ENCODE results near the gene LIN7C.
"Not testable (repeated sequence)": the region's sequence is repeated elsewhere in the genome, so short reads cannot be mapped to it uniquely, and the experiment has no call there.

The LIN7C gene, protein sequence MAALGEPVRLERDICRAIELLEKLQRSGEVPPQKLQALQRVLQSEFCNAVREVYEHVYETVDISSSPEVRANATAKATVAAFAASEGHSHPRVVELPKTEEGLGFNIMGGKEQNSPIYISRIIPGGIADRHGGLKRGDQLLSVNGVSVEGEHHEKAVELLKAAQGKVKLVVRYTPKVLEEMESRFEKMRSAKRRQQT

DNA sequence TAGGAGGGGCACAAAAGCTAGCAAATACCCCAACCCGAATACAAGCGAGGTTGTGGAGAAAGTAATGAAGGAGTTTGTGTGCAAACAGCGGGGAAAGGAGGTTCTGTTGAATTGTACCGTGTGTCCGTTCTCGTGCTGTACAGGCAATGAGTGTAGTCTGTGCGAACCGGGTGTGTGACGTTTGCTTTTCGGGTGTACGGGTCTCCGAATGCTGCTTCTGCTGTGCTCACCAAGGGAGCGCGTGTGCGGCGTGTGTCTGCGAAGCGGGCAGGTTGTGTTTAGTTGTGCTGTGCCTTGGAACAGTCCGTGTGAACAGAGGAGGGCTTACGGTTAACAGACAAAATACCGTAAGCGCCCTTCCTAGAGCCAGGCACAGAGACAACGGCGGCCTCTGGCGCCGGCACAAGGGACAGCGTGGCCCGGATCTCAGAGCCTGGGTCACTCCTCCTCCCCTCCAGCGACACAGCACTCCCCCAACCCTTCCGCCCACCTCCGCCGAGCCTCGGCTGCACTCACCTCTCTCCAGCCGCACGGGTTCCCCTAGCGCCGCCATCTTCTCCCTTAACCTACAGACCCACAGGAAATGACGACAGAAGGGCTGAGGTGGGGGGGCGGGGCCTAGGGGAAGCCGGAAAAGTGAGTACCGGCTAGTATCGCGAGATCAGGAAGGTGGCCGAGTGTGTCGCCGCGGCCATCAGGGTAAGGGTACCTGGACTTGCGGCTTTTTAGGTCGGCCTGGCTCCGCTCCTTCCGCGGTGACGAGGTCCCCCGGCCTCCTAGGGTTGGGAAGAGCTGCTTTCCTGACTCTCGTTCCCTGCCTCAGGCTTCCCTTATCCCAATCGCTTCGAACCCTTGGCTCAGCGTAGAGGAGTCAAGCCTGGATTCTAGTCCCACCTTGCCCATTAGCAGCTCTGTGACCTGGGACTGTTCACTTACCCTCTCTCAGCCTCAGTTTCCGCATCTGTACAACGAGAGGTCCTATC, at the start of gene LIN7C:
Gene LIN7C (minus strand): TSS at position 570 of the 983 bp plus-strand sequence. CDS start 17 bp downstream, at position 553.
- DNase-seq (ENCODE audit: low spot score): peak; percentile 94

DNA sequence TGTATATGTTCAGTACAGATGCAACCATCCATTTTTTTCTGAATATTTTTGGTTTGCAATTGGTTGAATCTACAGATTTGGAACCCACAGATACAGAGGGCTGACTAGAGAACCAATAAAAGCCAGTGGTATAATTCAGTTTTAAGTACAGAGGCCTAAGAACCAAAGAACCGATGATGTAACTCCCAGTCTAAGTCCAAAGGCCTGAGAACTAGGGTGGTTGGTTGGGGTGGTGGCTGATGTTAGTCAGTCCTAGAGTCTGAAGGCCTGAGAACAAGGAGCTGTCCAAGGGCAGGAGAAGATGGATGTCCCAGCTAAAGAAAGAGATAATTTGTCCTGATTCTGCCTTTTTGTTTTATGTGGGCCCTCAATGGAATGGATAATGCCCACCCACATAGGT, 48.7 kb upstream of the LIN7C start:
- no peak for DNase-seq (ENCODE audit: low spot score)

DNA sequence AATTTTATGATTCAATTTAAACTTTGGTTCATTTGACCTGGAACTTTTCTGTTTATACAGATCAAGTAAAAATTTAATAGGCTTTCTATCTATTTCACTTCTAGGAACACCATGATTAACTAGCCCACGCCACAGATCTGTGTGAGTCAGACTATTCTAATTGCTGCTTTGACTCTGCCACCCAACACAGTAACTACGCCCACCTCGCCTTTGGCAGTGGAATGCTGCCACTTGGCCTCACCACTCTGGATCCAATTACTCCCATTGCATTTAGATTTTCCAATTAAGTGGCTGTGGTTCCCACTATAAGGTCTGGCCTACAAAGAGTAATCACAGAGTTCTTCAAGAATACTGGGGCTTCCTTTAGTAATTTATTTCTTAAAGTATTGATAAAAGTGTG, 46.6 kb upstream of the LIN7C start:
- no peak for DNase-seq (ENCODE audit: low spot score)

DNA sequence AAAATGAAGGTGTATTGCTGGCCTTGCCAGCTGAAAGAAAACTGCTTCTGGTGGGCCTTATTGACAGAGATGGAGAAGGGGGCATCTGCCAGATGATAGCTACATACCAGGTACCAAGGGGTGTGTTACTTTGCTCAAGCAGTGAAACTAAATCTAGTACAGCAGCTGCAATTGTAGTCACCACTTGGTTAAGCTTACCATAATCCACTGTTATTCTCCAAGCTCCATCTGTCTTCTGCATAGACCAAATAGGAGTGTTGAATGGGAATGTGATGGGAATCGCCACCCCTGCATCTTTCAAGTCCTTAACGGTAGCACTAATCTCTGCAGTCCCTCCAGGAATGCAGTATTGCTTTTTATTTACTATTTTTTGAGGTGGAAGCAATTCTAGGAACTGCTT, 45.8 kb upstream of the LIN7C start:
- DNase-seq (ENCODE audit: low spot score): no peak

DNA sequence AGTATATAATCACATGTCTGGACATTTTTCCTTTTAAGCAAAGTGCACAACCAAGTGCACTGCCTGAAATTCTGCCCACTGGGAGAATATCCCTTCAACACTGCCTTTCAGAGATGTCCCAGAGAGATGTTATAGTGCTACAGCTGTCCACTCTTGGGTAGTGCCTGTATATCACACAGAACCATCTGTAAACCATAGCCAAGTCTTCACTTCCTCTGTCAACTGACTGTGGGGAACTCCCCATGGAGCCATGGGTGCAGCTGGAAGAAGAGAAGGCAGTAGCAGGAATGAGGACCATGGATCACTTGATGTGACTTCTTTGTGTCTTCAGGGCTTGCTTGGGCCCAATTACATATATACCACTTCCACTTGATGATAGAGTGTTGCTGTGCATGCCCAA, 44.6 kb upstream of the LIN7C start:
- DNase-seq (ENCODE audit: low spot score): no peak

DNA sequence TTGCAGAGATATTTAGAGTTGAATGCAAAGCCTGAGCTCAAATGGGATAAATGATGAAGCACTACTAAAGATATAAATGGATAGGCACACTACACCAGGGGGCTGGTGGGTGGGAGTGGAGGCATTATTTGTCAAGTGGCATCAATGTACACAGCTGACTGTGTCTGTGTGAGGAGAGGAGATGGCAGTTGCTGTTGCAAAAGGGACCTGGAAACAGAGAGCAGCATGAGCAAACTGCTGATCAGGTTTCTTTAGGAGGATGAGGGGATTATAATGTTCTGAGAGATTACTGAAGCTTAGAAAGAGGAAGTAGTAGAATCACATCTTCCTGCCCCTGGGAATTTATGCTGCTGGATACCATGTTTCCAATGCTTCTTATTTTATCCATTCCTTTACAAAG, 39.4 kb upstream of the LIN7C start:
- peak; percentile 31 for DNase-seq (ENCODE audit: low spot score)

DNA sequence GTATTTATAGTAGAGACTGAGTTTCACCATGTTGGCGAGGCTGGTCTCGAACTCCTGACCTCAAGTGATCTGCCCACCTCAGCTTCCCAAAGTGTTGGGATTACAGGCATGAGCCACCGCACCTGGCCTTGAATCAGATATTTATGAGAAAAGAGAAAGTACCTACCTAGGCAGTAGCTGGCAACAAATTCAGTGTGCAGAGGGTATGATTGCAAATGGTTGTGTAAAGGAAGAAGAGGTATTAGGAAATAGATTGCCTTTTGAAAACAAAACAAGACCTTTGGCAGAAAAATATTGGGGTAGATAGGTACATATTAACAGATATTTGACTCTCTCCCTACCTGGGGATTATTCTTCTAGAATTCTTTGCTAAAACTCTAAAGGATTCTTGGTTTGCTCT, 38.5 kb upstream of the LIN7C start:
- no peak for DNase-seq (ENCODE audit: low spot score)

DNA sequence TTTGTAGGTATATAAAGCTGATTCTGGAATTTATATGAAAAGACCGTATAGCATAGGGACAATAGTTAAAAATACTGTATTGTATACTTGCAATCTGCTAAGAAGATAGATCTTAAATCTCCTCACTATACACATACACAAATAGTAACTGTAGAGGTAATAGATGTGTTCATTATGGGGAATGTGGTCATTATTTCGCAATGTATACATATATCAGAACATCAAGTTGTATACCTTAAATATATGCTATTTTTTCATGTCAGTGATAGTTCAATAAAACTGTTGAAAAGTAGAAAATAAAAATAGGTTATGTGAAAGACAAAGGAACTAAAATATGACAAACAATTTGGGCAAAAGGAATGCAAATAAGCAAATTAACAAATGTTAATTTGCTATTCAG, 35.2 kb upstream of the LIN7C start:
- DNase-seq (ENCODE audit: low spot score): no peak

DNA sequence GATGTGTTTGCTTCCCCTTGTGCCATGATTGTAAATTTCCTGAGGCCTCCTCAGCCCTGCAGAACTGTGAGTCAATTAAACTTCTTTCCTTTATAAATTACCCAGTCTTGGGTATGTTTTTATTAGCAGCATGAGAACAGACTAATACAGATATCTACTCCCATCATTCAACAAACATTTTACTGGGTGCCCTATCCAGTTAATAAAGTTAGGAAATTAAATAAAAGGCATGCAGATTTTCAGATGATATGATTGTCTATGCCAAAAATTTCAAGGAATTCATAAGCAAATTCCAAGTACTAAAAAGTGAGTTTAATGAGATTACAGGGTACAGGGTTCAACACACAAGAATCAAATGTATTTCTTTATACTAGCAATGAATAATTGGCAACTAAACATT, 33.5 kb upstream of the LIN7C start:
- DNase-seq (ENCODE audit: low spot score): no peak

DNA sequence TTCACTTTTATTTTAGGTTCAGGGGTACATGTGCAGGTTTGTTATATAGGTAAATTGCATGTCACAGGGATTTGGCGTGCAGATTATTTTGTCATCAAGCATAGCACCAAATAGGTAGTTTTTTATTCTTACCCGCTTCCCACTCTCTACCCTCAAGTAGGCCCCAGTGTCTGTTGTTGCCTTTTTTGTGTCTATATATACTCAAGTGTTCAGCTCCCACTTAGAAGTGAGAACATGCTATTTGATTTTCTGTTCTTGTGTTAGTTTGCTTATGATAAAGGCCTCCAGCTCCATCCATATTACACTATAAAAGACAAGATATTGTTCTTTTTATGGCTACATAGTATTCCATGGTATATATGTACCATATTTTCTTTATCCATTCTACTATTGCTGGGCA, 28.5 kb upstream of the LIN7C start:
- DNase-seq (ENCODE audit: low spot score): no peak

DNA sequence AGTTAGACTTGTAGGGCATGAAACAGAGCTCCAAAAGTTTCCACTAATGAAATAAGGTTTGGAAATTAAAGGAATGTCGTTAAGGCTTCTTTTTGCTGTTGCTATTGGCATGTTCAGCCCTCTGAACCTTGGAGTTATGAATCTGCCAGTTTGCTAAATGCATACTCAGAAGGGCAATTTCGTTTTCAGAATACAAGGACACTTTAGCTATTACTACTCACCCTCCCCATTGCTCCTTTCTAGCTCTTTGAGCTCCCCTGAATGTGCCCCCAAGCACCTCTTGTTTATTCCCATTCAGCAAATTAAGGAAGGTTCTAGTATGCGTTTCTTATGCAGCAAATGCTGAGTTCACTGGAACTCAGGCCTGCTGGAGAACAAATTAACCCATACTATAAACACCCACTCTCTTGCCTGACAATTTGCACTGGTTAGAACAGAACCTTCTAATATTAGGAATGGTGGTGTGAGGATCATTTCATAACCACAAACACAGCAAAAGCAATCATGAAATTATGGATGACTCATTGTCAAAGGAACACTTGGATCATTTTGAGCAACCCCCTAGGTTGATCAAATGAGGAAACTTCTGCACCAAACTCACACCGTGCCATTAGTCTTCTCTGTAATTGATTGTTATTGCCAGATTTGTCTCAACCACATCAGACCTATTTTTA, 26.2 kb upstream of the LIN7C start:
- no peak for DNase-seq (ENCODE audit: low spot score)

DNA sequence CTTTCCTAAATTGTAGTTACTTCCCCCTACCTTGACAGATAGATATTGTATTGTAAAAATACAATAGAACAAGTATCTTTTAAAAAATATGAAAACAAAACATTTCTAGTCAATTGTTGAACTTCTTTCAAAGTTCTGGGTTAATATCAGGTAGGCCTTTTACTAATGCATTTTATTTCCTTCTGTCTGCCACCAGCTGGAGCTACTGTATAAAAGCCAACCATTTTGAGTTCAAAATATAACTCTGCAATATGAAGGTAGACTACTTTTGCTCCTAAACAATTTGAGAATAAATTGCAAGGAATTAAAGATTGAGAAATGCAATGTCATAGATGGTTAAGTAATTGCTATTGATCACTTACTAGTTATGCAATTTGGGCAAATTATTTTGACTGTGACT, 22.1 kb upstream of the LIN7C start:
- DNase-seq (ENCODE audit: low spot score): no peak

DNA sequence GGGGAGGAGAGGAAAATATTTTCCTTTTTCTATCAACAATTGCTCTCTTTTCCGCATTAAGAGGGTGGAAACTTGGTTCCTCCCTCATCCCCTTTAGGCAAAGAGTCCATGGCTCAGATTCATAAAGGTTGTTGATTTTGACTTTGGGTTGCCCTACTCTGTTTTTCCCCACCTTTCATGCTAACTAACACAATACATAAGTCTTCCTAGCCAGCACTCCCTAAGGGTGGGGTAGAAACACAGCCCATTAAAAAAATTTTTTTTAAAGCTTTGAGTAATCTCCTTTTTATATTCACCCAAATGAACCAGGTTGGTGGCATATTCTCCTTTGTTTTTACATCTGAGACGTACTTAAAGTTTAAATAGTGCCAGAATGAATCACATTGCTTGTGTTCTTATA, 20.0 kb upstream of the LIN7C start:
- DNase-seq (ENCODE audit: low spot score): no peak

DNA sequence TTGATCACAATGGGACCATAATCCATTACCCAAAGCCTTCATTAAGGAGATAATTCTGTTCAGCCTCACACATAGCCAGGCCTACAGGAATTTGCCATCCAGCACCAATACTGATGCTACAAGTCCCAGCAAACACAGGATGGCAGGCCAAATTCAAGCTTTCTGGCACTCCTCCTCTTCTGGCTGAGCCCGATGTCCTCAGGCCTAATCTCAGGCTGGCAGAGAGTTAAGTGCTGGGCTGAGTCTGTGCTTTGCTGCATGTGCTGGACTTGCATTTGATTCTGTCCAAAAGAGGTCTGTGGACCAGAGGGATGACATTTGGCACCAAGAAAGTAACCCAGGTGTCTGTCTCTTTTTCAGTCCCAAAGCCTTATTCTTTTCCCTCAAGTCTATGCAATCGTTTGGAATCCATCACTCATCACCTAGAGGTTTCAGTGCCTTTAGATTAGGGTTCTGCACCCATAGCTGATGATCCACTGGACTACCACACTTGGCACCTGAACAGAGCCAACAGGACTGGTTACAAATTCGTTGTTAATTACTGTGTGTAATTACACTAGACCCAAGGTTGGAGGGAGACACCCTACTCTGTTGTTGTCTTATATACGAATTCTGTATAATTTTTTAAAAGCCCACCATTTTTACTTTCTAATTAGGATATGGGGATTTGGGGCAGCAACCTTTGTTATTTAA, 19.4 kb upstream of the LIN7C start:
- DNase-seq (ENCODE audit: low spot score): no peak

DNA sequence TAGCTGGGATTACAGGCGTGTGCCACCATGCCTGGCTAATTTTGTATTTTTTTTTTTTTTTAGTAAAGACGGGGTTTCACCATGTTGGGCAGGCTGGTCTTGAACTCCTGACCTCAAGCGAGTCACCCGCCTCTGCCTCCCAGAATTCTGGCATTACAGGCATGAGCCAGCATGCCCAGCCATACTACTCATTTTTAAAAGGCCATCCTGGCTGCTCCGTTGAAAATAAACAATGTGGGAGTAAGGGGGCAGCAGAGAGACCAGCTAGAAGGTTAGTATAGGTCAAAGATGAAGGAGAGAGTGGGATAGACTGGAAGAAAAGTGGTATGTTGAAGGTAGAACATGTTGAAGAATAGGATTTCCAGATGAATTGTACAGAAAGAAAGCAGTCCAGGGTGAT, 17.6 kb upstream of the LIN7C start:
- DNase-seq (ENCODE audit: low spot score): no peak

DNA sequence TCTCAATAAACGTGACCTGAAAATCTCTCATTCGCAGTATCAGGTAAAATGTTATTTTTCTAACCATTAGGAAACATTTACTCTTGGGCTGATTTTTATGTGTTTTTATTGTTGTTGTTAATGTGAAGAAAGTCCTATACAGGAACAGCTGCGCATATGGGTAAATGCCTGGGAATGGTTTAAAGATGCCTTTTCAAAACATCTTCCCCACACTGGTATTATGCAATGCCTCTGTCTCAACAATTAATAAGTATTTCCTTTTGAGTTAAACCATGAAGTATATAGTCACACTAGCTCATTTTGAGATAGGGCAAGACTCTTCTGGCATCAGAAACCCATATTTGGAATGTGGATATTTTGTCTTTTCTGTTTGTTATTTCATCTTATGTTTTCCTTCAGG, 13.7 kb upstream of the LIN7C start:
- DNase-seq (ENCODE audit: low spot score): no peak

DNA sequence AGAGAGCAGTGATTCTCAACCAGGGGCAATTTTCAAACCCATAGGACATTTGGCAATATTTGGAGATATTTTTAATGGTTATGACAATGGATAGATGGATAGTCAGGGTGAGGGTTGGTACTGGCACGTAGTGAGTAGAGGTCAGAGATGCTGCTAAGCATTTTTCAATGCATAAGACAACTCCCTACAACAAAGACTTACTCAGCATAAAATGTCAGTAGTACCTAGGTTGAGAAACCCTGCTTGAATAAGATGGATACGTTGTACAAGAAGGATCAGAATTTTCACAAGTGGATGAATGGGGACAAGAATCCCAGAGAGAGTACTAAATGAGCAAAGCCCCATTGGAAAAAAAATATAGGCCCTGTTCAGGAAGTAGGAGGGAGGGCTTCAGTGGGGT, 11.9 kb upstream of the LIN7C start:
- DNase-seq (ENCODE audit: low spot score): no peak

DNA sequence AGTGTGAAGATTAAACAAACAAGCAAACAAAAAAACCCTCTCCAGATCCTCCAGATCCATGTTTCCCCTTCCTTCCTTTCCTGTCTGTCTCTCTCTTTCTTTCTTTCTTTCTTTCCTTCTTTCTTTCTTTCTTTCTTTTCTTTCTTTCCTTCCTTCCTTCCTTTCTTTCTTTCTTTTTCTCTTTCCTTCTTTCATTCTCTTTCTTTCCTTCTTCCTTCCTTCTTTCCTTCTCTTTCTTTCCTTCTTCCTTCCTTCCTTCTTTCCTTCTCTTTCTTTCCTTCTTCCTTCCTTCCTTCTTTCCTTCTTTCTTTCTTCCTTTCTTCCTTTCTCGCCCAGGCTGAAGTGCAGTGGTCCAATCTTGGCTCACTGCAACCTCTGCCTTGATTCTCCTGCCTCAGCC, 10.9 kb upstream of the LIN7C start:
- not testable (repeated sequence) for DNase-seq (ENCODE audit: low spot score)

DNA sequence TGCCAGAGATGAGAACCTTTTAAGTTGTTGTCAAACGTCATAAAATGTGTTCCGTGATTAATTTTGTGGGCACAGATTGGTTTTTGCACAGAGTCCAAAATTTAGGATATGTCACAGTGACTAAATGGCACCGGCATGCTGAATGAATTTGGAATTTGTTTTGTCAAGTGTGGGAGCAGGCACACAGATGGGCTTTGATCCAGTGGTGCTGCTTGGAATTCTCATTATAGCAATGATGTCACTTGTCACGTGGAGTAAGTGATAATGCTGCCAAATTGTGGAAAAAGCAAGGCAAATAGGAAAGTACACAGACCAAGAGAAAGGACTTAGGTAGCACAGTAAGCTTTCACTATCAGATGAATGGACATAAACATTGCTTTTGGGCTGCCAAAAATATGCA, 8.0 kb upstream of the LIN7C start:
- no peak for DNase-seq (ENCODE audit: low spot score)

DNA sequence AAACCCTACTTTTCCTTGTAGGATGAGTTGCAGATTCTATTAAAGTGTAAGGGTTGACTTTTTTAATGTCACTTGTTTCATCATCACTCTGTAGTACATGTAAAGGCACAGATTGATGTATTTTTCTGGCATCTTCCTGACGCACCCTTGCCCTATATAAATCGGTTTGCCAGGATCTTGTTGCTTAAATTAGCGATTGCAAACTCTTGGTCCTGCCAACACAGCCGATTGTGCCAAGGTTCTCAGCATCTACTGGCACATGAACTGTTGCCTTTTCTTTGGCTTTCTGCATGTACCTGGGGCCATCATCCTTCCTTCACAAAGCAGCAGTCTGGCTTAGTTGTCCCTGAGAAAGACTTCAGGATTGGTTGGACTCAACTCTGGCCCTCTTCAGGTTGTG, 7.5 kb upstream of the LIN7C start:
- no peak for DNase-seq (ENCODE audit: low spot score)

DNA sequence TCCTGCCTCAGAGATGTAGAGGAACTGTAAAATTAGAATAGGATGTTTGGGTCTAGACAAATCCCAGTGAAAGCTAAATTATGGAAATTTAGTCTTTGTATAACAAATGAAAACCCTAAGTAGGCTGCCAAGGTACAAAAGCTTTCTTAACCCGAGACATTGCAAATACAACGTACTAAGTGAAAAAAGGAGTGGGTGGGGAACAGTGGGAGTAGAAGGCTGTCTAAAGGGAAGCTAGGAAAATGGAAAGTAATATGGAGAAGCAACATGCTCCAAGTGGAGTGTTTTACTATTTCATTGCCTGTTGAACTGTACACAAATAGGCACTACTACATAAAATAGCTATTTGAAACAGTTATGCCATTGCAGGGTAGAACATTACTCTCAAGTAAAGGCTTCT, 6.8 kb upstream of the LIN7C start:
- no peak for DNase-seq (ENCODE audit: low spot score)

DNA sequence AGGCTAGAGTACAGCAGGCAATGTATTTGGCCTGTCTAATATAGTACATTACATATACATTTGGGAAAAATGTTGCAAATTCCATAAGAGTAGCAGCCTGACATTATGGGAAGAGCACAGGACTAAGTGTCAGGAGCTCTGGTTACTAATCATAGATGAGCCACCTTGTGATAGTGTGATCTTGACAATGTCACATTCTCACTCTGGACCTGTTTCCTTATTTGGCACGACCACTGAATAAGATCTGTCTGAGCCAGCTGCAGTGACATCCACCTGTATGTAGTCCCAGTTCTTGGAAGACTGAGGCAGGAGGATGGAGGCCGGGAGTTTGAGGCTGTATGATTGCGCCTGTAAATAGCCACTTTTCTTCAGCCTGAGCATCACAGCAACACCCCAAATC, 5.7 kb upstream of the LIN7C start:
- DNase-seq (ENCODE audit: low spot score): no peak

DNA sequence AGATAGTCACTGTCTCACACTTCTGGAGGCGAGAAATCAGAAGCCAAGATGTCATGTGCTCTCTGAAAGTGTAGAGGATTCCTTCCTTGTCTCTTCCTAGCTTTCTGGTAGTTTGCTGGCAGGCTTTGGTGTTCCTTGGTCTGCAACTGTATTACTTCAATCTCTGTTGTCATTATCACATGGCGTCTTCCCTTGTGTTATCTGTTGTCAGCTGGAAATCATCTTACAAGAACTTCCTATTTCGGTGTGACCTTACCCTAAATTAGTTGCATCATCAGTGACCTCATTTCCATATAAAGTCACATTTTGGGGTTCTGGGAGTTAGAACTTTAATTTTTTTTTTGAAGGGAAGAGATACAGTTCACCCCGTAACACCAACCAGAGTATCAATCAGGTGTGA, 3.3 kb upstream of the LIN7C start:
- DNase-seq (ENCODE audit: low spot score): no peak

Measured in D341Med (cell line).